NCI-H345 (cell line): ENCODE data around the gene WIPF2.

Source experiments
- DNase-seq: peaks from one replicate; lab custom pipeline; 2025; lab: John Stamatoyannopoulos, UW

The WIPF2 gene

DNA sequence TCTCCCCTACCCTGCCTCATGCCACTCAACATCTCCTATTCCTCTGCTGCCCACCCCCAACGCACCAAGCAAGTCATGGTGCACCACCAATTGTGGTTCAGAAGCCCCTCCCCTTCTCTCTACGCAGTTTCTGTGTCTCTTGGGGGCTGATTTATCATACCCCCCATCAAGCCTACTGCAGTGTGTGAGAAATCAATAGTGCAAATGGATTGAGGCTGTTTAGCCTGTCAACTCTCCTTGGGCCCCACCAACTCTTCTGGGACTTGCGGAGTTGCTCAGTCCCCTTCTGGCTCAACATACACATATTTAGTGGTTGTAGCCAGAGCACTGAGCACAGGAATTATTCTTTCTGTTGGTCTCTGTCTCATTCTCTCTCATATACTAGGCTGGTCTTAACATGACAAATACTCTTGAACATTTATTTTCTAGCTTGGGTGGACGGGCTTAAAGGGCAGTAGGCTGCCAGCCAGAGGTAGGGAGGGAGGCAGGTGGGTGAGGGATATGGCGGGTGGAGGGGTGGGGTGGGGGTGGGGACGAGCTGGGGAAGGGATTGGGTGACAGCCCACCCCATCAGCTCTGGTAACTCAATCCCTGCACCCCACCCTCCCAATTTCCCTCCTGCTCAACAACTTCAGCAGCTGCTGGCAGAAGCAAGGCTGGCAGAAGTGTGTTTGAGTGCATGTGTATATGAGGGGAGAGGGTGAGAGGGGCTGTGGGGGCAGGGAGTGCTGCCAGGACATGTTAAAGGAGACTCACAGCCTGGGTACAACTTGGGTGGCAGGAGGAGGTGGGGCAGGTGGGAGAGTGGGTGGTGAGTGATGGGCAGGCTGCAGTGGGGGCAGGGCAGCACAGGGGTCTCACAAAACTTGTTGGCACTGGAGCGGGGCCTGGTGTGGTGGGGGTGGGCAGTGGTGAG is 94.8 kb downstream of the WIPF2 start:
- peak; percentile 57 for DNase-seq

DNA sequence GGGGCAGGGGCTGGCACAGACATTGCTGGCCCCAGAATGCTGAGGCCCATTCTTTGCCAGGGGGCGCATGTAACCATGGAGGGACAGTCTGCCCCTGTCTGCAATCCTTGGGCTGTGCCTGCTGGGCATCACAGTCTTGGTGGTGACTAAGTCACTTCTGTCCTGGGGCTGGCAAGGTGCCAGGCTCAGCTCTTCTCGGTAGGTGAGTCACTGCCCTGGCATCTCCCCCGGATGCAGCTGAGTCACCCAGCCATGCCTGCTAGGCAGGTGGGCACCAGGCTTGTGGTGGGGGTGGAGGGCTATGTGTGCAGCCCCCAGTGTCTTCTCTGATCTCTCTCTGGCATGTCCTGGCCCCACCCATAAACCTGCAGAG is 95.5 kb downstream of the WIPF2 start:
- DNase-seq: peak; percentile 88

DNA sequence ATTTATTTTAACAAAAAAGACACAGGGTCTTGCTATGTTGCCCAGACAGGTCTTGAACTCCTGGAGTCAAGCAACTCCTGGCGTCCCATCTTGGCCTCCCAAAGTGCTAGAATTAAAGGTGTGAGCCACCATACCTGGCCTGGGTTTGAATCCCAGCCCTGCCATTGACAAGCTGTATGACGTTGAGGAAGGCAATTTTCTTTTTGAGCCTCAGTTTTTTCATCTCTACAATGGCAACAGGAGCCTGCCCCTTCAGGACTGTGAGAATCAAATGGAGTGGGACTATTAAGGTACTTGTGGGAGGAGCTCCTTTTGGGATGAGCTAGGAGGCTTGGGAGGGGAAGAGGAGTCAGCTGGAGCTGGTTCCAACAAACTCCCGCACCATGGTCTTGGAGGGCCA is 96.1 kb downstream of the WIPF2 start:
- DNase-seq: no peak

DNA sequence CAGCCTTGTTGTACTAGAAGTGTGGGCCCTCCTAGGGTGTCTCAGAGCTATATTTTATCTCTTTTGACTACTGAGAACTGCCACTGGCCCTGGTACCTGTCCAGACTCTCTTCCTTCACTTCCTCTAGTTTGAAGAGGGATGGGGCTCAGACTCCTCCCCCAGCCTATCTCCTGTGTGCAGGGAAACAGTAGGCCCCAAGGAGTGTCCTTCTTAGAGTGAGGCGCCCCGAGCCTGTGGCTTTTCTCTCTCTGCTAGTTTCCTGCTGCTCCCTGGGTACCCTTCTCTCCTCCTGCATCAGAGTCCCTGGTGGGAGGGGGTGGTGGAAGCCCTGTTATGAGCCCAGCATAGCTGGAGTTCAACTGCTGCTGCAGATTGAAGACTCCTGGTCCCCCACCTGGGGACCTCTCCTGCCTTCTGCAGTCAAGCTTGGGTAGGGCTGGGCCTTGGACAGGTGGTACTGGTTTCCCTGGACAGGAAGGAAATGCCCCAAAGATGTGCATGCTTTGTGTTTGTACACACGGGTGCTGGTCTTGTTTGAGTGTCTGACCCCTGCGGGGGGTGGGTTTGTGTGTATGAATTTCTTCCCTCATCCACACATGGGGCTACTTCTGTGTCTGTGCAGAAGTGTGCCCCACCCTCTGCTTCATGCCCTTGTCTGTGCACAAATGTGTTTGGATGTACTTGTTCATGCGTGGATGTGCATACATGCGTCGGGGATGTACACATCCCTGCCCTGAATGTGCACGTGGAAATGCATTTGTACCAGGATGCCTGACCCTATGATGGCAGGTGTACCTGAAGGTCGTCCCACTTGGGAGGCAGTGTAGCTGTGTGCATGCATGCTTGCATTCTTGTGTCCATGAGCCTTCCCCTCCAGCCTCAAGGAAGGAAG is 96.8 kb downstream of the WIPF2 start:
- no peak for DNase-seq

DNA sequence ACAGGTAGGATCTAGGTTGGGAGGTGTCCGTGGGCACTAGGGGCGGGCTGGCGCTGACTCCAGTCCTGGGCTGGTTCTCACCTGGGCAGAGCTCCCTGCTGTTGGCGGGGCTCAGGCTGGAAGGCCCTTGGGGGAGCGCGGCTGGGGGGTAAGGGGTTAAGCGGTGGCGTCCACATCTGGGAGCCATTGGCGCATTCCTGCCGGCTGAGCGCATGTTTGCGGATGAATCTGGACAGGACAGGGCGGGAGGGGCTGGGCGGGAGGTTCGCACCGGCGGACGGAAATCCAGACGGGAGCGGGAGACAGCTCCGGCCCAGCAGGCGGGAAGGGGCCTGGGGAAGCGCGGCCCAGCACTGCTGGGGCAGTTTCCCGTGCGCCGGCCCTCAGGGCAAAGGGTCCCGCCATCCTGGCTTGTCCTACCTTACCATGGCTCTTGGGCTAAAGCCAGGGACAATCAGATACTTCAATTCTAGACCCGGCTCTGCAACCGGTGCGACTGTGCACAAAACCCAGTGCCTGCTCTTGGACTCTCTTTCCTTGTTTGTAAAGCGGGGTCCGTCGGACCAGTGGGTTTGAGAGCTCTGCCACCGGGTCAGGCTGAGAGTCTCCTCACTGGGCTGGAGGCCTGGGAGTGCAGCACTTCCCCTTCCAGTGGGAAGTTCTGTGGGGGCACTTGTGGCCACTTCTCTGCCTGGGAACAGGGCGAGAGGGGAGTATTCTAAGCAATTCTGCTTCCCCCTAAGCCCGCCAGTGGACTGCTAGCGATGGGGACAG is 97.7 kb downstream of the WIPF2 start:
- DNase-seq: no peak

DNA sequence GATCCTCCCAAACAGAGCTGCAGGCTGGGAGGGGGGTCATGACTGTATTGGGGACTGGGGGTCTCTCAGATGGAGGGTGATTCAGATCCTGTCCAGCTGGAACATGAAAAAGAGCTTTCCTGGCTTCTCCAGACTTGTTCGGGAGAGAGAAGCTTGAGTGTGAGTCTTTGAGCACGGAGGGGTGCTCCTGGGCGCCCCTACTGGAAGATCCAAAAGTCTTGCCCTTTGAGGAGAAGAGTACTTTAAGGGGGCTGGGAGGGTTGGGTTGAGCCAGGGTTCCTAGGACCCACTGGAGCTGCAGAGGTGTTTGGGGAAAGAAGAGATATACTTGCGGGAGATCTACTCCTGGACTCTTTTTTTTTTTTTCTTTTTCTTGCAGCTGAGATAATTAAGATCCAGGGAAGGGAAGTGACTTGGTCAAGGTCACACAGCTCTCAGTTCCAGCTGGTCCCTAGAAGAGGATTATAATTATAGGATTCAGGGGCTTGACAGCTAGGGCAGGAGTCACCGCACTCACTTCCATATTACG is 98.3 kb downstream of the WIPF2 start:
- DNase-seq: no peak

DNA sequence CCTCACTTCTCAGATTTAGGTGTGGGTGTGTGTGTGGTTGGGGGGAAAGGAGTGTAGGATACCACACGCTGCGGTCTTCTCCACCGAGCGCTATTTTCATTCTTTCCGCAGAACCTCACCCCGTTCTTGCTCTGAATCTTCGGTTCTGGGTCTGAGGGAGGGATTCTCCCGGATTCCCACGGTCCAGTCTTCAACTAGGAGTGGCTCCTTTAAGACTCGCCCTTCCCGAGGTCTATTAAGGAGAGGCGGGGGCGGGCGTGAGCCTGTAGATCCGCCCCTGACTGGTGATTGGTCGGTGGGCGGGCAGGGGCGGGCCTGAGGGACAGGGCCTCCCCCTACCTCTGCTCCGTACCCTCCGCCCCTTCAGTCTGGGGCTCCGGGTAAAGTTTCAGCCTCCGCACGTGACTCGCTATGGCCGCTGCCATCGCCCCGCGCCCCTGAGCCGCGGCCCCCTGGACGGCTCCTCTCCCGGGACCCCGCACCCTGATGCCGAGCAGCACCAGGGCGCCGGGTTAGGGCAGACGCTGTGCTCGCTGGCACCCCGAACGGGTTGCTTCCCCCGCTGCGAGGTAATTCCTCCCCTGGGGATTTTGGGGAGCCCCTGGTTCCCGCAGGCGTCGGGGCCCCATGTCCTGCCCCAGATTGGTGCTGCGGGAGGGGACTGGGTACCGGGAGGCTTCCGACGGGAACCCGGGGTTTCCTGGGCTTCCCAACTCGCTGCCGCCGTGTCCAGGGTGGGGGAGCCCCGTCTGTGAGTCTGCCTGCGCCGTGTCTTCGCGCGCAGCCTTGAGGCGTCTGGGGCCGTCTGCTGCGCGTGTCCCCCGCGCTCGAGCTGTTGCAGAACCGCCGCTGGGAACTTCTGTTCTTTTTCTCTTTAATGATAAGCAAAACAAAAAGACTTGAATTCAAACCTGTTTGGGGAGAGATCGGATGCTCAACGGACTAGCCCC is 99.1 kb downstream of the WIPF2 start:
- DNase-seq: peak; percentile 92

DNA sequence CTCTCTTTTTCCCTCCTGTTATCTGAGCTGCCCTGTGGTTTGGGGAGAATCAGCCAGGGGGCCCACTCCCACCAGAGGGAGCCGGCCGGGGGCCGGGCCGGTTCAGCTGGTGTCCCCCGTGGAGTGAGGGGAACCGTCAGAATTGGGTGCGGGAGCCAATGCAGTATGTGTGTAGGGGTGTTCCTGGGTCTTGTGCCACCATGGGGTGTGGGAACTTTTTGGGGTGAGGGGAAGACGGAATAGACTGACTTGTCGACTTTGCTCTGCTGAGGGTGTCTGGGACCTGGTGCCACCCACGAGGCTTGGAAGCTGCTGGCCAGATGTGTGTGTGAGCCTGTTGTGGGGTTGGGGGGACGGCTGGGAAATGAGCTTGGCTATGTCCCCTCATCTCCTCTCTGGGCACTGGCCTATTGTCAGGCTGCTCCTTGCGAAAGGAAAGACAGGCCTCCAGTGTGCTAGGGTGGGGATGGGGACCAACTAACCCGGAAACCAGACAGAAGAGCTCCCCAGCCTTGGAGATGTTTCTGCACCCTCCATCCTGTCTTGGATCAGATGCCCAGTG is 99.8 kb downstream of the WIPF2 start:
- DNase-seq: no peak

DNA sequence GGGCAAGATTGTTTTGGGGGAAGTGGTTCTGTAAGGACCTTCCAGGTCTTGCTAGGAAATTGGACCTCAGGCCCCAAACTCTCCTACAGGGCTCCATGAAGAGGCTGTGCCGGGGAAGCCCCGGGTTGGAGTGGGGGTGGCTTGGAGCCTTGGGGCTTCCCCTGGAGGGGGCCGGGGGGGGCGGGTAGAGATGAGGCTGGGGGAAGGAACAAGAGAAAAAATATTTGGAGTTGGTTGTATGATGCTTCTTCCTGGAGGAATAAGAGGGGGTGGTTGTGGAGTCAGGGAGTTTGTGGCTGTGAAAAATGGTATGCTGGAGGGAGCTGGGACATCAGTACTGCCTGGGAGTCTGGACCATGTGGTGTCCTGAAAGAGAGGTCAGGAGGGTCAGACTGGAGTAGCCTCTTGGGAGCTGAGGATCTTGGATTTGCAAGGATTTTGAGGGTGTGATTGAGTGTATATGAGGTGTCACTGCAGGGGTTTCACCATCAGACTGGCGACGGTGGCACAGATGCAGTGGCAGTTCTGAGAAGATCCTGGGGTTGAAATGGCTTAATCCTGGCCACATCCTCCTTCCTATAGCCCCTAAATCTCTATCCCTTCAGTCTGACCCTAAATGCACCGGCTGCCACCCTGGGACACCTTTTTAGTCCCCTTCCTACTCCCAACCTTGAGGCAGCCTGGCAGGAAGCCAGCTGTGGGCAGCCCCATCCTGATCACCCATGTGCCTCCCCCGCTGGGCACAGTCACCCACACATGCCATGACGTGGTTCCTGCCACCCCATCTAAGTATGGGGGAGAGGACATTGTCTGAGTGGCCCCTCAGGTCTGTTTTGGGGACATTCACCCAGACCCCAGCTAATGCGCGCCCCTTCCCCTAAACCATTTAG is 100.8 kb downstream of the WIPF2 start:
- no peak for DNase-seq

DNA sequence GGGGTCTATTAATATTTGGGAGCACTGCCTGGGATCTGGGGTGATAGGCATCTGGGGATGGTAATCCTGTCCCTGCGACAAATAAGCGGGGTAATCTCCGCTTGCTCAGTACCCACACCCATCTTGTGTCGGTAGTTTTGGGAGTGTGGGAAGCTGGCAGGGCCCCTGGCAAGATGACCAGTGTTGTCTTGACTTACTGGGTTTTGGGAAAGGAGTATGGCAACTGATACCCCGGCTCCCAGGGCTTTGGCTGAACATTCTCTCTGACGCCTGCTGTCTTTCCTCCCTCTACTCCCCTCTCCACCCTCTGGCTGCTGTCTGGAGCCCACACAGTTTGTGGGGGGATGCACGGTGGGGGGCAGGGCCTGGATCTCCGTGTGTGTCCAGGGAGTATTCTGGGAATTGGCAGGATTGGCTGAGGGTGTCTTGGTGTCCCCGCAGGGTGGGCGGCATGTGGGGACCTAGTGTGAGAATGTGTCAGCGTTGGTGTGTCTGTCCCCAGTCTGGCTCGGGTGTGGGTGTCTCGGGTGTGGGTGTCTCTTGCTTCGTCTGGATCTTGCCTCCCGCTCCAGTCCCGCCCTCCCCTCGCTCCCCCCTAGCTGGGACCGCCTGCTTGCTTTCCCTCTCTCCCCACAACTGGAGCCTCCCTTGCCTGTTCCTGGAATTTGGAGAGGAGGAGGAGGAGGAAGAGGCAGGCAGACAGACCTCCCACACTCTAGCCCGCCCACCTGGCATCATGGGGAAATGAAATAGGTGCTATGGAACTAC is 101.8 kb downstream of the WIPF2 start:
- no peak for DNase-seq

DNA sequence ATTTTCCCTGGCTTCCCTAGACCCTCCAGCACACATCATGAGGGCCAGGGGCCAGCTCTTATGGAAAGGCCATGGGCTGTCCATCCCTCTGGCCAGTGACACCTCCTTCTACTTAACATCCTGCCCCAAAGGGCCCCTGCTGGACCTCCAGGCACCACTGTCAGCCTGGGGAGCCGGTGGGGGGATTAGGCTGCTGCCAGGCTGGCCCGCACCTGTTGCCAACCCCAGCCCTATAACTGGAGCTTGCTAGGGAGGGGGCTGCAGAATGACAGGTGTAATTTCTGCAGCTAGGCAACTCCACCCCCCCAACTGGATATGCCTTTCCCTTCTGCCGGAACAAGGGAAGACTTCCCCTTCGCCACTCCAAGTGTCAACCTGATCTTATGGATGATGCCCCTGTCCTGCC is 102.4 kb downstream of the WIPF2 start:
- DNase-seq: peak; percentile 30

DNA sequence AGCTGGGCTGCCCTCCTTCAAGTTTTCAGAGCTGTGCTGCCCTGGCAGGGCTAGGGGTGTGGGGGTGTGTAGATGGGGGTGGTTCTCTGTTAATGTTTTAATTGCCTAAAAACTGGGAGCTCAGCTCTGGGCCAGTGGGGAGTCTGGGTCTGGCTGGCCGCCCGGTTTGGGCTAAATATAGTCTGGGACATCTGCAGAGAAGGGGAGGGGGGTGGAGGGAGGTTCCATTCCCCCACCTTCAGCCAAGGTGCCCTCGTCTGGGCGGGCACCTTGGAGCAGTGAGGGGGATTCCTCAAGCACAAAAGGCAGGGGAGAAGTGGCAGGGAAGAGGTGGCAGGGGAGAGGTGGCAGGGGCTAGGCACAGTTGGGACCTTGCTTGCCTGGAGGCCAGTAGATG is 102.9 kb downstream of the WIPF2 start:
- DNase-seq: peak; percentile 30

DNA sequence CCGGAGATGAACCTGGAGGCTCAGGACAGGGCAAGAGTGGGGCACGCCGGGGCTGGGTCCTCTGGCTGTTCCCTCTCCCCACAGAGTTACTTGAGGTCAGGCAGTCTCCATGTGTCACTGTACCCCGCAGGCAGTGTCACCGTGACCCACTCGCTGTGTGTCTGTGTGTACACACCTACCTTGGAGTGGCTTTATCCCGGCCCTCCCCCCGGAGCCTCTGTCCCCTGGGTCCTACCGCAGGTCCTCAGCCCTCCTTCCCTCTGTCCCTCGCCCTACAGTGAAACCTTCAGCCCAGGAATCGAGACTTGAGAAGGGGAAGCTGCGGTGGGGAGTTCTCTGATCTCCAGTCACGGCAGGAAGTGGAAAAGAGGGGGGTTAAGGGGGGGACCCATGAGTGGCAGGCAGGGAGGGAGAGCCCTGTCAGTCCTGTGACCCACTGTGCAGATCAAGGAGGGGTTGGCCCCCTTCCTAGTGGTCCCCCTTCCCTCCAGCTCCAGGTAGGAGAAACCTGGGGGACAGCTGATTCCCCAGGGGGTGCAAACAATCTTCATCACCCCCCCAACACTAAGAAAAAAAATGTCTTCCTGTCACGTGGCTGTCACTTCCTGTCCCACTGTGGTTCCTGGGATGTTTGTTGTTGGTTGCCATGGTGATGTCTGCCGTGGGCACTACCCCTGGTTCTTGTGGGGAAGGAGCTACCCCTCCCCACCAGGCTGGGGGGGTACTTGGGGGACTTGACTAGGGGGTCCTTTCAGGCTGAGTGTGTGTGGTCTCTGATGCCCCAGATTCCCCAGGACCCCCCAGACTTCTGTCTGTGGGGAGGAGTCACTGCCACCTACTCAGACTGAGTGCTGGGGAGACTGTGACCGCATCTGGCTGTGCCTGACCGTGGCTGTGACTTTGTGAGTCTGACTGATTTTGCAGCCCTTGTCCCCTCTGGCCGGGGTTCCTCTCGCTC is 103.5 kb downstream of the WIPF2 start:
- DNase-seq: peak; percentile 33

DNA sequence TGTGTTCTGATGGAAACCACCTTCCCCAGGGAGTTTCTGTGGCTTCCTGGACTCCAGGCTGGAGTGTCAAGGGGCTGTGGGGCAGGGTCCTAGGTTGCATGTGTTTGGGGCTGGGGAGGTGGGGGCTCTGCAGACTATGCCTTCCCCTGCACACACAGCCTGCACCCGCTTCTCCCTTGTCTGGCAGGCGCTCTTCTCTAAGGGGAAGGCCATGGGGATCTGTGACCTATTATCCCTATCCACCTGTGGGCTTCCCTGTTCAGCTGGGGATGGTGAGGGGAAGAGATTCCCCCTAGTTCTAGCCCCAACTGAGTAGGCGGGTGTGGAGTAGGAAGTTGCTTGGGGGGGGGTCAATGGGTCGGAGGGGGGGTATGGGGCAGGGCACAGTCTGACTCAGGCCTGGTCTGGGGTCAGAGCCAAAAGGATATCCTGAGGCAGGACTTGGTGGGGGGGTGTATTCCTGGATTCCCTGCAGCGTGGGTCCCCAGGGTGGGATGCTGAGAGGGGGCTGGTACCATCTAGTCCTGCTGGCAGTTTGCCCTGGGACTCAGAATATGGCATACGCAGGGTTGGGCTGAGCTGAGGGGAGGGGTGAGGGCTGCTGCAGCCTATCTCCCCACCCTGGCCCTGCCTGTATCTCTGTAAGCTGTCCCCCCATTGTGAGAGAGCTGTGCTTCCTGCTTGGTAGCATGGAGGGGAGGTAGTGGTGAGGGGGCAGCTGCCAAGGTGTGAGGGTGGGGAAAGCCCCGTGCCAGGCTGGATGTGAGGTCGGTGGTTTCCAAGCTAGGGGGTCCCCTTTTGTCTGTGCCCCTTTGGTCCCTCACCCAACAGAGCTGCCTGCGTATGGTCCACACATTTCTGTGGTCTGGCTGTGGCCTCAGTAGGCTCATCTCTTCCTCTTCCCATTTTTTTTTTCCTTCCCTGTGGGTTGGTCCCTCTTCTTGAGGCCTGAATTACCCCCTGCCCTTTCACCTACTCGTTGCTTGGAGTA is 104.6 kb downstream of the WIPF2 start:
- DNase-seq: no peak

DNA sequence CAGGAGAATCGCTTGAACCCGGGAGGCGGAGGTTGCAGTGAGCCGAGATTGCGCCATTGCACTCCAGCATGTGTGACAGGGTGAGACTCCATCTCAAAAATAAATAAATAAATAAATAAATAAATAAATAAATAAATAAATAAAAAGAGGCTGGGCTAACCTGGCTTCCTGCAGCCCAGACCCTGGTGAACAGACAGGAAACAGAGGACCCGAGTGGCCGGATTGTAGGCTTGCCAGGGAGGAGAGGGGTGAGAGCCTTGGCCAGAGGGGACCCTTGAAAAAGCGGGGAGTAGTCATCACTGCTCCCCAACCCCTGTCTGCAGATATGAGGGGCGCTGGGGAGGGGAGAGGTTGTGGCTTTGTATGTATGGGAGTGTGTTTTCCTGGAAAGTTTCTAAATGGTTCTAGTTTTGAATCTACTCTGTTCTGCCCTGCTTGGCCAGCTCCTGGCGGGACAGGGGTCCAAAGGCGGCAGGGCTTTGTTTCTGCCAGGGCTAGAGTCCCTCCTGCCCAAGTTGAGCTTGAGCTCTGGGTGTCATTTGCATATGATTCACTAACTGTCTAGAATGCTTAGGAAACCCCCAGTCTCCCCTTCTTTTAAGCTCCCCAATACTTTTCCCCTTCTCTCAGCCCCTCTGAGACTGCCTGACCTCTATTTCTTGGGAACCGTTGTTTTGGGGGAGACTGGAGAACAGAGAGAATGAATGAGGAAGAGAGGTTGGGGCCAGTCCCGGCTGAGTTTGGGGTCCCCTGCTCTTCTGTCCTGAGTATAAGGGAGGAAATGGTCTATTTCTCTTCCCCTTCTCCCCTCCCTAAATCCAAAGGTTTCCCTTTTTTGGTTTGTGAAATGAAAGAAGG is 106.3 kb downstream of the WIPF2 start:
- DNase-seq: no peak
